OCI-LY3 (cell line): ENCODE measurements around the gene MYL12B.

ENCODE experiments used
- H2AFZ ChIP-seq: fragments of 200-600, 300-600 bp; shearing (Covaris generic); 2 replicates; pipeline ENCODE4 v1.6.0; 2014; ENCODE audit warnings: antibody characterized with exemption, low read depth, low read length
- H3K27ac ChIP-seq: fragments of 200-600, 300-600 bp; sonication (generic); 2 replicates; pipeline ENCODE4 v1.5.1; 2014; ENCODE audit warnings: mild to moderate bottlenecking, low read length, moderate library complexity, mixed read lengths
- H3K27me3 ChIP-seq: fragments of 200-600, 300-600 bp; sonication (generic); 2 replicates; pipeline ENCODE4 v1.6.1; 2014; ENCODE audit warnings: low read depth, low read length, mixed read lengths
- H3K36me3 ChIP-seq: fragments of 200-600, 300-600 bp; sonication (generic); replicated peaks from 2 replicates; pipeline ENCODE3; 2014; ENCODE audit warnings: low read depth, low read length, mixed read lengths
- H3K4me1 ChIP-seq: fragments of 300-600, 200-600 bp; sonication (generic); 2 replicates; pipeline ENCODE4 v1.6.1; 2014; ENCODE audit warnings: low read length, mixed read lengths
- H3K4me2 ChIP-seq: fragments of 200-600, 300-600 bp; sonication (generic); 2 replicates; pipeline ENCODE4 v1.6.1; 2014; ENCODE audit warnings: low read length, mixed read lengths
- H3K4me3 ChIP-seq: fragments of 300-600, 200-600 bp; sonication (generic); 2 replicates; pipeline ENCODE4 v1.5.1; 2014; ENCODE audit warnings: antibody characterized with exemption, mild to moderate bottlenecking, low read length, moderate library complexity
- H3K79me2 ChIP-seq: fragments of 300-600, 200-600 bp; shearing (Covaris generic); 2 replicates; pipeline ENCODE4 v1.6.1; 2014; ENCODE audit warnings: mild to moderate bottlenecking, low read length, mixed read lengths
- H3K9ac ChIP-seq: fragments of 300-600, 200-600 bp; shearing (Covaris generic); 2 replicates; pipeline ENCODE4 v1.6.0; 2014; ENCODE audit warnings: mild to moderate bottlenecking, low read length, moderate library complexity
- H3K9me3 ChIP-seq: fragments of 200-600, 300-600 bp; shearing (Covaris generic); 2 replicates; pipeline ENCODE4 v1.6.1; 2014; ENCODE audit warnings: low read length, mixed read lengths; ENCODE audit not compliant: insufficient read depth
- H4K20me1 ChIP-seq: fragments of 200-600, 300-600 bp; sonication (generic); 2 replicates; pipeline ENCODE4 v1.6.1; 2016; ENCODE audit warnings: low read length, mixed read lengths; ENCODE audit not compliant: insufficient read depth
- EZH2phosphoT487 ChIP-seq: fragments of 200-600 bp; shearing (Covaris generic); IDR thresholded peaks from 2 replicates; pipeline ENCODE4 v1.6.1; 2018; ENCODE audit warnings: antibody characterized with exemption, mixed run types, low read depth
- TF ChIP-seq, protein P1 (sequence below): fragments of 200-600, 300-600 bp; sonication (generic); IDR thresholded peaks from 2 replicates; pipeline ENCODE4 v1.5.1; 2014; ENCODE audit warnings: antibody characterized with exemption, low read length, low read depth

The MYL12B gene

DNA sequence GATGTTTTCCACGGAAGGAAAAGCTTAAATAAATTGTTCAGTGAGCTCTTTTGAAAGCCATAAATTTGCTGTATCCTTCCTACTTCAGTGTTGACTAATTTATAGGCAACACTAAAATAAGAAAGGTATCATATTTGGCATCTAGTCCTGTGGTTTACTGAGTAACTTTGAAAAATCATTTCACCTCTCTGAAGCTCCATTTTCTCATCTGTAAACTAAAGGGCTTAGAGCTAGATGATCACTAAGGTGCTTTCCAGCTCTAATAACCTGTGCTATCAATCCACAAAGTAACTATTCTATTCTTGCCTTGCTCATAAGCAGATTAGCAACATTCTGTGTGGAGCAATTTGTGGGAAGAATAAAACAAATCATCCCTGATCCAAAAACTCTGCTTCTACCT lies 38.6 kb upstream of the MYL12B start:
- Histone ChIP-seq H3K4me1 (no peaks in the 10 kb centered on the region), H3K9ac (no peak overlapping the region), H3K4me3 (no peak overlapping the region), H3K27me3 (0 out of 2 replicates have a peak, but pooled peaks cover 3% of the 10 kb centered on the region), H3K79me2 (no peaks in the 10 kb centered on the region), H4K20me1 (no peaks in the 10 kb centered on the region), H3K36me3 (no peaks in the 10 kb centered on the region), H3K27ac (no peak overlapping the region), H3K4me2 (no peak overlapping the region), H2AFZ (no peak overlapping the region), H3K9me3 (no peaks in the 10 kb centered on the region)
- TF ChIP-seq, protein P1, sequence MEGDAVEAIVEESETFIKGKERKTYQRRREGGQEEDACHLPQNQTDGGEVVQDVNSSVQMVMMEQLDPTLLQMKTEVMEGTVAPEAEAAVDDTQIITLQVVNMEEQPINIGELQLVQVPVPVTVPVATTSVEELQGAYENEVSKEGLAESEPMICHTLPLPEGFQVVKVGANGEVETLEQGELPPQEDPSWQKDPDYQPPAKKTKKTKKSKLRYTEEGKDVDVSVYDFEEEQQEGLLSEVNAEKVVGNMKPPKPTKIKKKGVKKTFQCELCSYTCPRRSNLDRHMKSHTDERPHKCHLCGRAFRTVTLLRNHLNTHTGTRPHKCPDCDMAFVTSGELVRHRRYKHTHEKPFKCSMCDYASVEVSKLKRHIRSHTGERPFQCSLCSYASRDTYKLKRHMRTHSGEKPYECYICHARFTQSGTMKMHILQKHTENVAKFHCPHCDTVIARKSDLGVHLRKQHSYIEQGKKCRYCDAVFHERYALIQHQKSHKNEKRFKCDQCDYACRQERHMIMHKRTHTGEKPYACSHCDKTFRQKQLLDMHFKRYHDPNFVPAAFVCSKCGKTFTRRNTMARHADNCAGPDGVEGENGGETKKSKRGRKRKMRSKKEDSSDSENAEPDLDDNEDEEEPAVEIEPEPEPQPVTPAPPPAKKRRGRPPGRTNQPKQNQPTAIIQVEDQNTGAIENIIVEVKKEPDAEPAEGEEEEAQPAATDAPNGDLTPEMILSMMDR, result no peak
- no peak for TF ChIP-seq EZH2phosphoT487

DNA sequence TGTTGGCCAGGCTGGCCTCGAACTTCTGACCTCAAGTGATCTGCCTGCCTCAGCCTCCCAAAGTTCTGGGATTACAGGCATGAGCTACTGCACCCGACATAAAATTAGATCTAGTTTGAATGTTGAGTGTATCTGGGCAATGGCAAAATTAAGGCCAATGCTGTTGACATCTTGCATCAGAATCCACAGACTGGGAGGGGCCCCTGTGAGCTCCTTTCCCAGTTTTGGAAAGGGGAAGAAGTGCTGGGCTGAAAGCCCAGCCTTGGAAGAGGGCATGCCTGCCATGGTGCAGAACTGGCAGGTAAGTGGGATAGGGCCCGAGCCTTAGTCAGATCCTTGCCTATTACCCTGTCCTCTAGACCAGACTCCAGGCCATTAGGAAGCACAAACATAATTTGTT lies 37.7 kb upstream of the MYL12B start:
- H3K27ac ChIP-seq, result no peak overlapping the region

DNA sequence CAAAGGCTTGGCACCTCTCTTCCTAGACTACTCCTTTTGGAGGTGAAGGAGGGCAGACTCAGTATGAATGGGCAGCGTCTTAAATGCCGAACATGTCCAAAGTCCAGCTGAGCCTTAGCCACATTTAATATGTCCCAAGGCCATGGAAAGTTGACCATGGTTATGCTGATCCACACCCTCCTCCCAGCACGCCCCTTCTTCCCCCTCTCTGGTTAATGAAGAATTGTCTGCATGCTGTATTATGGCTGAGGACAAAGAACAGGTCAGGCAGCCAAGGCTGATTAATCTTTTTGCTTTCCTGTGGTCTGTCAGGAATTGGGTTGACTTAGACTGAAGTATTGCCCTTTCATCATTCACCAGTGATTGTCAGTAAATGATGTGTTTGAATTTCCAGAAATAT lies 36.3 kb upstream of the MYL12B start:
- Histone ChIP-seq H3K9me3 (no peaks in the 10 kb centered on the region), H3K4me1 (no peaks in the 10 kb centered on the region), H3K9ac (no peak overlapping the region), H3K79me2 (no peaks in the 10 kb centered on the region), H4K20me1 (no peaks in the 10 kb centered on the region), H3K4me2 (no peak overlapping the region), H3K4me3 (no peak overlapping the region), H3K36me3 (no peaks in the 10 kb centered on the region), H3K27ac (no peak overlapping the region), H3K27me3 (no peaks in the 10 kb centered on the region), H2AFZ (no peak overlapping the region)
- TF ChIP-seq, protein P1, result no peak
- no peak for TF ChIP-seq EZH2phosphoT487

More for the DNA sequence above, 37.7 kb upstream of the MYL12B start:
- no peak overlapping the region for H3K4me3 ChIP-seq
- no peaks in the 10 kb centered on the region for H3K4me1 ChIP-seq
- H3K27me3 ChIP-seq, result 0 out of 2 replicates have a peak, but pooled peaks cover 3% of the 10 kb centered on the region
- no peak for TF ChIP-seq EZH2phosphoT487
- H3K9me3 ChIP-seq, result no peaks in the 10 kb centered on the region
- no peaks in the 10 kb centered on the region for H3K79me2 ChIP-seq
- H4K20me1 ChIP-seq, result no peaks in the 10 kb centered on the region
- H2AFZ ChIP-seq, result no peak overlapping the region
- H3K9ac ChIP-seq, result no peak overlapping the region
- H3K4me2 ChIP-seq, result no peak overlapping the region
- H3K36me3 ChIP-seq, result no peaks in the 10 kb centered on the region

DNA sequence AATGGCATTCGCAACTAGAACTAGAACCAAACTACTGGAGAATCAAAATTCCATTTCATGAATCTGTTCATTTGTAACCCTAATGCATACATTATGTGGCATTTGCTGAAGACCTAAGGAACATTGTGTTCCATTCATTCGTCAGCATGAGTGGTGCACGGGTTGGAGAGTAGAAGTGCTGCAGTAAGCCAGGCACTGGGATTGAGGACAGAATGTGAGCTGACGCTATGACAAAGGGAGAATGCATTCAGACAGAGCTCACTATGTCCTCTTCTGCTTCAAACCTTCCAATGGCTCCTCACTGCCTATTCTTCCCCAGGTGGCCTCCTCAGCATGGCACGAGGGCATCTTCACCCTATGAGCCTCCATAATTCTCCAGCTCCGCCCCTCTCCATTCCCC lies 35.9 kb upstream of the MYL12B start:
- Histone ChIP-seq H3K36me3 (no peaks in the 10 kb centered on the region), H3K4me1 (no peaks in the 10 kb centered on the region), H2AFZ (no peak overlapping the region), H4K20me1 (no peaks in the 10 kb centered on the region), H3K27ac (no peak overlapping the region), H3K79me2 (no peaks in the 10 kb centered on the region), H3K4me2 (no peak overlapping the region), H3K9ac (no peak overlapping the region), H3K9me3 (no peaks in the 10 kb centered on the region), H3K27me3 (no peaks in the 10 kb centered on the region), H3K4me3 (no peak overlapping the region)
- no peak for TF ChIP-seq EZH2phosphoT487
- TF ChIP-seq, protein P1, result no peak
